Thyroid gland (tissue), 4 donors: Measurements from ENCODE around the gene OR1E1. TPM values are rescaled to one million over a fixed set of nuclear protein-coding genes. Genes with fewer than 3 reads are reported as not detected.
"Not testable (repeated sequence)": the region's sequence is repeated elsewhere in the genome, so short reads cannot be mapped to it uniquely, and the experiment has no call there.

Source experiments
- DNase-seq, 2 donors: peaks; one replicate each; pipeline ENCODE4 v3.0.0-alpha.2; 2019
- H3K27ac ChIP-seq, 3 donors: fragments of 200-600 bp; sonication (generic); 1 replicate in 2 of 3; 2 replicates in 1 of 3; pipeline ENCODE4 v1.5.1; 2016 to 2019; ENCODE audit warnings: mild to moderate bottlenecking in 1 of 3, moderate library complexity in 1 of 3
- H3K27me3 ChIP-seq: fragments of 200-600 bp; sonication (generic); one replicate; pipeline ENCODE4 v1.5.1; 2019
- H3K36me3 ChIP-seq, 2 donors: fragments of 200-600 bp; sonication (generic); one replicate each; pipeline ENCODE4 v1.5.1; 2016 to 2019
- H3K4me1 ChIP-seq, 2 donors: fragments of 200-600 bp; sonication (generic); one replicate each; pipeline ENCODE4 v1.5.1; 2017 to 2019
- H3K4me3 ChIP-seq, 3 donors: fragments of 200-600 bp; sonication (generic); replicated peaks in 1 of 3; 1 replicate in 2 of 3; 2 replicates in 1 of 3; pipeline ENCODE4 v1.5.1; 2016; ENCODE audit warnings: mild to moderate bottlenecking in 1 of 3
- H3K9me3 ChIP-seq: fragments of 200-600 bp; sonication (generic); one replicate; pipeline ENCODE4 v1.5.1; 2017
- POLR2A ChIP-seq, 2 donors: fragments of 450-650 bp; IDR thresholded peaks; one replicate each; pipeline ENCODE4 v1.6.1; 2017; ENCODE audit warnings: antibody characterized with exemption in 2 of 2, mild to moderate bottlenecking in 2 of 2, moderate library complexity in 1 of 2
- WGBS, 2 donors: methylation state at CpG; one replicate each; pipeline ENCODE4 v1.1.5; 2017; 5-methylcytosine and 5-hydroxymethylcytosine counted together
- intact Hi-C: fragments of 100-400 bp; cut with DNase I; formaldehyde crosslinking; loops from one replicate; pipeline ENCODE4 v1.15.1; 2023
- total RNA-seq, 4 donors: library from RNA; depleted of rRNA; stranded (reverse); fragments of >200 nt; gene quantifications; one replicate each; pipeline ENCODE4 v1.2.3, GENCODE V29; 2016
- TF ChIP-seq, protein P1 (sequence below), 6 experiments: fragments of 200-600 bp in 3 of 6; fragments of 450-650 bp in 3 of 6; sonication (generic) in 3 of 6; IDR thresholded peaks; one replicate each; pipeline ENCODE4 v1.5.1; 2016 to 2019; ENCODE audit warnings: antibody characterized with exemption in 6 of 6, mild to moderate bottlenecking in 2 of 6, inconsistent platforms in 1 of 6, moderate library complexity in 1 of 6

OR1E1 gene, protein sequence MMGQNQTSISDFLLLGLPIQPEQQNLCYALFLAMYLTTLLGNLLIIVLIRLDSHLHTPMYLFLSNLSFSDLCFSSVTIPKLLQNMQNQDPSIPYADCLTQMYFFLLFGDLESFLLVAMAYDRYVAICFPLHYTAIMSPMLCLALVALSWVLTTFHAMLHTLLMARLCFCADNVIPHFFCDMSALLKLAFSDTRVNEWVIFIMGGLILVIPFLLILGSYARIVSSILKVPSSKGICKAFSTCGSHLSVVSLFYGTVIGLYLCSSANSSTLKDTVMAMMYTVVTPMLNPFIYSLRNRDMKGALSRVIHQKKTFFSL
- total RNA-seq = not detected

DNA sequence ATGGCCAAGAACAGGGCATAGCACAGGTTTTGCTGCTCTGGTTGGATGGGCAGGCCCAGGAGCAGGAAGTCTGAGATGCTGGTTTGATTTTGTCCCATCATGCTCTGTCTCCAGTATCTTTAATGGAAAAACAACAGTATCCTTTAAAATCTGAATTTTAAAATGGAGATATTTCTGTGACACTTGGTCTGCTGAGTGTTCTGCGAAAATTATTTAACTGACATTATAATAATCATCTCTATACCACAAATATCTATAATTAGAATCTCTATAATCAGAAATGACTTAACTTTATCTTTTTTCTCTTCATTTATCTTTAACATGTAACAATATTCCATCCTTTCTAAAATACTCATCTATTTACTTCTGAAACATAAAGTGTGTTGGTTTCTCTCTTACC, at the start of gene OR1E1:
OR1E1 (minus strand) TSS at position 101 of the 400 bp plus-strand sequence; CDS start at position 101, 0 bp downstream.
- H3K27ac ChIP-seq = no peak within 1 kb of the TSS
- intact Hi-C loops = no loop called here
- H3K9me3 ChIP-seq = no peaks in the 10 kb centered on the region
- no peak for TF ChIP-seq POLR2A (IDR thresholded peaks at IDR 0.05)
- TF ChIP-seq, protein P1, sequence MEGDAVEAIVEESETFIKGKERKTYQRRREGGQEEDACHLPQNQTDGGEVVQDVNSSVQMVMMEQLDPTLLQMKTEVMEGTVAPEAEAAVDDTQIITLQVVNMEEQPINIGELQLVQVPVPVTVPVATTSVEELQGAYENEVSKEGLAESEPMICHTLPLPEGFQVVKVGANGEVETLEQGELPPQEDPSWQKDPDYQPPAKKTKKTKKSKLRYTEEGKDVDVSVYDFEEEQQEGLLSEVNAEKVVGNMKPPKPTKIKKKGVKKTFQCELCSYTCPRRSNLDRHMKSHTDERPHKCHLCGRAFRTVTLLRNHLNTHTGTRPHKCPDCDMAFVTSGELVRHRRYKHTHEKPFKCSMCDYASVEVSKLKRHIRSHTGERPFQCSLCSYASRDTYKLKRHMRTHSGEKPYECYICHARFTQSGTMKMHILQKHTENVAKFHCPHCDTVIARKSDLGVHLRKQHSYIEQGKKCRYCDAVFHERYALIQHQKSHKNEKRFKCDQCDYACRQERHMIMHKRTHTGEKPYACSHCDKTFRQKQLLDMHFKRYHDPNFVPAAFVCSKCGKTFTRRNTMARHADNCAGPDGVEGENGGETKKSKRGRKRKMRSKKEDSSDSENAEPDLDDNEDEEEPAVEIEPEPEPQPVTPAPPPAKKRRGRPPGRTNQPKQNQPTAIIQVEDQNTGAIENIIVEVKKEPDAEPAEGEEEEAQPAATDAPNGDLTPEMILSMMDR (IDR thresholded peaks at IDR 0.05) = no peak
- H3K36me3 ChIP-seq = no peaks in the 10 kb centered on the region
- no peaks in the 10 kb centered on the region for H3K27me3 ChIP-seq
- no peaks in the 10 kb centered on the region for H3K4me1 ChIP-seq
- H3K4me3 ChIP-seq = no peak within 1 kb of the TSS
- no peak for DNase-seq
- WGBS, 2 donors = 79 to 83% methylated on average over 1 of the region's 1 CpG

GRCh38 chr17:3447625-3448024, 49.4 kb upstream of the OR1E1 start:
- Histone ChIP-seq H3K27ac (no peak overlapping the region), H3K27me3 (no peaks in the 10 kb centered on the region), H3K36me3 (no peaks in the 10 kb centered on the region), H3K4me3 (no peak overlapping the region), H3K9me3 (no peaks in the 10 kb centered on the region), H3K4me1 (no peaks in the 10 kb centered on the region)
- WGBS, 2 donors = 42 to 50% methylated on average over 2 of the region's 2 CpGs
- TF ChIP-seq POLR2A (IDR thresholded peaks at IDR 0.05) = no peak
- TF ChIP-seq, protein P1 (IDR thresholded peaks at IDR 0.05) = no peak
- DNase-seq = no peak
- intact Hi-C loops = no loop called here

DNA sequence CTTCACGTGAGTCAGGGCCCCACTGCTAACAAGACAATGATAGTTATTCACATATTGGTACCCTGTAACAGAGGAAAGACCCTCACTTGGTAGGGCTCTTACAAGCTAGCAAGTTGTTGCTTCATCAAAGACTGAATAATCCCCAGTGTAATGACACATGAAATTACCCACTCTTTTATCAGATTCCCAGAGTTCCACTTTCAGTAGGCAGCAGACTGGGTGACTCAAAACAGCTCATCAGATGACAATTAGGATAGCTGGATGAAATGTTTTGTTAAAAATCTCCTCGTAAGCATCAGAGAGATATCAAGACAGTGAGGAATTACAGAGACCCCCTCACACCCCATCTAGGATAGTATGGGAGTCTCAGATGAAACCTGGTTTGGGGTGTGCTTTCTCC, 42.2 kb upstream of the OR1E1 start:
- Histone ChIP-seq H3K36me3 (no peaks in the 10 kb centered on the region), H3K9me3 (no peaks in the 10 kb centered on the region), H3K4me1 (no peaks in the 10 kb centered on the region), H3K27ac (no peak overlapping the region), H3K4me3 (no peak overlapping the region), H3K27me3 (no peaks in the 10 kb centered on the region)
- 67 to 78% methylated on average over 2 of the region's 2 CpGs for WGBS, 2 donors
- no peak for TF ChIP-seq POLR2A (IDR thresholded peaks at IDR 0.05)
- TF ChIP-seq, protein P1 (IDR thresholded peaks at IDR 0.05) = no peak
- intact Hi-C loops = no loop called here
- DNase-seq = no peak

DNA sequence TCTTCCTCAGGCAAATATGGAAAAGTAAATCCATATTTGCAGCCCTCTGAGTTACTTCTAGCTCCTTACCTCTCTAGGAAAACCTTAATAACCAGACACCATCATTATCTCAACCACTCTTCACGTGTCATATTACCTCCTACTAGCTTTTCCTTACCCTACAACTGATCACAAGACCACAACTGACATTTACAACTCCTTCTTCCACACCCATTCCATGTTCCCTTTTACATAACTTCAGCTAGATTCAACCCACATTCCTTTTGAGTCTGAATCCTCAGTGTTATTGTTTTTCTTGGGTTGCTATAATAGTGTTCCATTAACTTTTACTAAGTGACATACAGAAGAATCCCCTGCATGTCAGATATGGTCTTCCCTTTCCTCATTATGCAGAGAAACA, 40.2 kb upstream of the OR1E1 start:
- intact Hi-C loops = no loop called here

DNA sequence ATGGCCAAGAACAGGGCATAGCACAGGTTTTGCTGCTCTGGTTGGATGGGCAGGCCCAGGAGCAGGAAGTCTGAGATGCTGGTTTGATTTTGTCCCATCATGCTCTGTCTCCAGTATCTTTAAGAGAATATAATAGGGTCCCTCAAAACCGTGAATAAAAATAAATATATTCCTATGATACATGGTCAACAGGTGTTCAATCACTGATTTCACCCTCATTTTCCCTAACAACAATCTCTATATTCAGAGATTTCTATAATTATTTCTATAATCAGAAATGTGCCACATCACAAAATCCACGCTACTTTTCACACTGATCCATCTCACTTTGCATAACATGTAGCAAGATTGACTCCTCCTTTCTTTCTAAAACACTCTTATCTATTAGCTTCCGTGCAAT, 35.5 kb upstream of the OR1E1 start, which contains the start of gene OR1E2:
OR1E2 (minus strand) TSS at position 101 of the 400 bp plus-strand sequence; CDS start at position 101, 0 bp downstream.
- intact Hi-C loops = no loop called here
- H3K36me3 ChIP-seq = no peaks in the 10 kb centered on the region
- no peak within 1 kb of the TSS for H3K27ac ChIP-seq
- DNase-seq = no peak
- H3K4me1 ChIP-seq = no peaks in the 10 kb centered on the region
- 77 to 80% methylated on average over 3 of the region's 3 CpGs for WGBS, 2 donors
- H3K9me3 ChIP-seq = no peaks in the 10 kb centered on the region
- no peak within 1 kb of the TSS for H3K4me3 ChIP-seq
- no peaks in the 10 kb centered on the region for H3K27me3 ChIP-seq
- TF ChIP-seq, protein P1 (IDR thresholded peaks at IDR 0.05) = no peak
- no peak for TF ChIP-seq POLR2A (IDR thresholded peaks at IDR 0.05)

More for the DNA sequence above, 40.2 kb upstream of the OR1E1 start:
- Histone ChIP-seq H3K4me3 (no peak overlapping the region), H3K27me3 (no peaks in the 10 kb centered on the region), H3K27ac (no peak overlapping the region), H3K36me3 (no peaks in the 10 kb centered on the region), H3K4me1 (no peaks in the 10 kb centered on the region), H3K9me3 (no peaks in the 10 kb centered on the region)
- no peak for DNase-seq
- 65 to 69% methylated on average over 1 of the region's 1 CpG for WGBS, 2 donors
- no peak for TF ChIP-seq POLR2A (IDR thresholded peaks at IDR 0.05)
- TF ChIP-seq, protein P1 (IDR thresholded peaks at IDR 0.05) = no peak

DNA sequence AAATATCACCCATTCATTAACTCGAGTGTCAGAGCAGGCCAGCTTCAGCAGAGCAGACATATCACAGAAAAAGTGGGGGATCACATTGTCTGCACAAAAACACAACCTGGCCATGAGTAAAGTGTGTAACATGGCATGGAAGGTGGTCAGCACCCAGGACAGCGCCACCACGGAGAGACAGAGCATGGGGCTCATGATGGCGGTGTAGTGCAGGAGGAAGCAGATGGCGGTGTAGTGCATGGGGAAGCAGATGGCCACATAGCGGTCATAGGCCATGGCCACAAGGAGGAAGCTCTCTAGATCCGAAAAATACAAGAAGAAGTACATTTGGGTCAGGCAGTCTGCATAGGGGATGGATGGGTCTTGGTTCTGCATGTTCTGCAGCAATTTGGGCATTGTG, 35.0 kb upstream of the OR1E1 start:
- 29 to 36% methylated on average over 7 of the region's 7 CpGs for WGBS, 2 donors
- H3K4me1 ChIP-seq, H3K4me3 ChIP-seq, intact Hi-C loops, DNase-seq, H3K27me3 ChIP-seq, H3K27ac ChIP-seq, H3K9me3 ChIP-seq, H3K36me3 ChIP-seq: not testable (repeated sequence)
